B cell (primary cell): Measurements from ENCODE around the gene LMO7.

Source experiments
- EZH2 ChIP-seq: IDR thresholded peaks from 2 replicates; pipeline ENCODE4 v1.6.1; 2012; ENCODE audit warnings: borderline replicate concordance, low read depth, mild to moderate bottlenecking, moderate library complexity, low read length; ENCODE audit not compliant: insufficient read depth, poor library complexity, severe bottlenecking
- TF ChIP-seq, protein P1 (sequence below): fragments of 200-600 bp; IDR thresholded peaks from one replicate; pipeline ENCODE4 v1.8.0; 2022; ENCODE audit warnings: antibody characterized with exemption, mild to moderate bottlenecking

DNA sequence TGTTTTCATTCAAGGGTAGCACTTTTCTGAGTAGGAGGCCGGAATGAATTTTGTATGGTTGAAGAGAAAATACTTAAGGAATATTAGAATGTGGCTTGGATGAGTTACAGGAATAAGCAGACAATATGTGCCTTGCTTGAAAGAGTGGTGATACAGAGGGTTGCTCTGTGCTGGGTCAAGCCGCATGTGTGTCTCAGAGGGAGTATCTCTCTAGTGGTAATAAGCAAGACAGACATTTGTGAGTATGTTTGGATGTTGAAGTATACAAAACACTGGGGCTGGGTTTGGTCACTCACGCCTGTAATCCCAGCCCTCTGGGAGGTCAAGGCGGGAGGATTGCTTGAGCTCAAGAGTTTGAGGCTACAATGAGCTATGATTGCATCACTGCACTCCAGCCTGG lies 103.9 kb downstream of the LMO7 start:
- TF ChIP-seq, protein P1, sequence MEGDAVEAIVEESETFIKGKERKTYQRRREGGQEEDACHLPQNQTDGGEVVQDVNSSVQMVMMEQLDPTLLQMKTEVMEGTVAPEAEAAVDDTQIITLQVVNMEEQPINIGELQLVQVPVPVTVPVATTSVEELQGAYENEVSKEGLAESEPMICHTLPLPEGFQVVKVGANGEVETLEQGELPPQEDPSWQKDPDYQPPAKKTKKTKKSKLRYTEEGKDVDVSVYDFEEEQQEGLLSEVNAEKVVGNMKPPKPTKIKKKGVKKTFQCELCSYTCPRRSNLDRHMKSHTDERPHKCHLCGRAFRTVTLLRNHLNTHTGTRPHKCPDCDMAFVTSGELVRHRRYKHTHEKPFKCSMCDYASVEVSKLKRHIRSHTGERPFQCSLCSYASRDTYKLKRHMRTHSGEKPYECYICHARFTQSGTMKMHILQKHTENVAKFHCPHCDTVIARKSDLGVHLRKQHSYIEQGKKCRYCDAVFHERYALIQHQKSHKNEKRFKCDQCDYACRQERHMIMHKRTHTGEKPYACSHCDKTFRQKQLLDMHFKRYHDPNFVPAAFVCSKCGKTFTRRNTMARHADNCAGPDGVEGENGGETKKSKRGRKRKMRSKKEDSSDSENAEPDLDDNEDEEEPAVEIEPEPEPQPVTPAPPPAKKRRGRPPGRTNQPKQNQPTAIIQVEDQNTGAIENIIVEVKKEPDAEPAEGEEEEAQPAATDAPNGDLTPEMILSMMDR, result no peak
- TF ChIP-seq EZH2, result no peak
